Tibial nerve (tissue), 4 donors: ENCODE measurements around the gene ARHGEF9.

Experiments
- EP300 ChIP-seq, 2 donors: sonication (generic); formaldehyde crosslinking; IDR thresholded peaks; one replicate each; pipeline ENCODE4 v1.6.1; 2017; ENCODE audit warnings: antibody characterized with exemption in 2 of 2, mild to moderate bottlenecking in 1 of 2
- POLR2A ChIP-seq, 2 donors: fragments of 450-650 bp; IDR thresholded peaks; one replicate each; pipeline ENCODE4 v1.6.1; 2017; ENCODE audit warnings: antibody characterized with exemption in 2 of 2, mild to moderate bottlenecking in 2 of 2, moderate library complexity in 2 of 2
- TF ChIP-seq, protein P1 (sequence below), 5 experiments: fragments of 200-600 bp in 3 of 5; fragments of 450-650 bp in 2 of 5; sonication (generic) in 3 of 5; IDR thresholded peaks; one replicate each; pipeline ENCODE4 v1.5.1; 2016 to 2019; ENCODE audit warnings: antibody characterized with exemption in 5 of 5, mild to moderate bottlenecking in 3 of 5, moderate library complexity in 2 of 5

DNA sequence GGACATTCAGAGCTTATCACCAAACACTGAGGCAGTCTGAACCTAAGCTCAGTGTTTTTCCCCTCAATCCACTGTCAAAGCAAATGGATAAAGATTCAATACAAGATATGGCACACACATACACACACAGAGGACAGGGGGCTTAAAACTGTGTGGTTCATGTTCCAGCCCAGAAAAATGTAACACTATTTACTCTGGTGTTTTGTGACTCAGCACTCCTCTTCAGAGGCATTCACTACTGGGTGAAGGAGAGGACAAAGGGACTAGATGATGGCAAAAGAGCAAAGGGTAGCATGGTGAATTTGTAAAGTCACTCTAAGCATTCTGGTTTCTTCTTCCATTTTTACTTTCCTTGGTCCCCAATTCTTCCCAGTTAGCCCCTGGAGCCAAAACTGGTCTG, 120.3 kb downstream of the ARHGEF9 start:
- no peak for TF ChIP-seq POLR2A (IDR thresholded peaks at IDR 0.05)
- TF ChIP-seq, protein P1, sequence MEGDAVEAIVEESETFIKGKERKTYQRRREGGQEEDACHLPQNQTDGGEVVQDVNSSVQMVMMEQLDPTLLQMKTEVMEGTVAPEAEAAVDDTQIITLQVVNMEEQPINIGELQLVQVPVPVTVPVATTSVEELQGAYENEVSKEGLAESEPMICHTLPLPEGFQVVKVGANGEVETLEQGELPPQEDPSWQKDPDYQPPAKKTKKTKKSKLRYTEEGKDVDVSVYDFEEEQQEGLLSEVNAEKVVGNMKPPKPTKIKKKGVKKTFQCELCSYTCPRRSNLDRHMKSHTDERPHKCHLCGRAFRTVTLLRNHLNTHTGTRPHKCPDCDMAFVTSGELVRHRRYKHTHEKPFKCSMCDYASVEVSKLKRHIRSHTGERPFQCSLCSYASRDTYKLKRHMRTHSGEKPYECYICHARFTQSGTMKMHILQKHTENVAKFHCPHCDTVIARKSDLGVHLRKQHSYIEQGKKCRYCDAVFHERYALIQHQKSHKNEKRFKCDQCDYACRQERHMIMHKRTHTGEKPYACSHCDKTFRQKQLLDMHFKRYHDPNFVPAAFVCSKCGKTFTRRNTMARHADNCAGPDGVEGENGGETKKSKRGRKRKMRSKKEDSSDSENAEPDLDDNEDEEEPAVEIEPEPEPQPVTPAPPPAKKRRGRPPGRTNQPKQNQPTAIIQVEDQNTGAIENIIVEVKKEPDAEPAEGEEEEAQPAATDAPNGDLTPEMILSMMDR (IDR thresholded peaks at IDR 0.05): no peak
- TF ChIP-seq EP300 (IDR thresholded peaks at IDR 0.05): no peak
